Gastroesophageal sphincter (tissue), 4 donors: ENCODE measurements around the gene MMRN2. TPM values are rescaled to one million over a fixed set of nuclear protein-coding genes. Genes with fewer than 3 reads are reported as not detected.

ENCODE experiments used
- ATAC-seq: fragments of 150-250 bp; one replicate; pipeline ENCODE4 v1.9.1; 2016; ENCODE audit warnings: mild to moderate bottlenecking, moderate library complexity
- H3K27ac ChIP-seq, 4 donors: fragments of 200-600 bp; sonication (generic) in 3 of 4; 1 replicate in 3 of 4; 2 replicates in 1 of 4; pipeline ENCODE4 v1.5.1; 2016 to 2019
- H3K27me3 ChIP-seq: fragments of 200-600 bp; sonication (generic); one replicate; pipeline ENCODE4 v1.5.1; 2019
- H3K36me3 ChIP-seq, 2 donors: fragments of 200-600 bp; sonication (generic); one replicate each; pipeline ENCODE4 v1.5.1; 2019; ENCODE audit warnings: control low read depth in 1 of 2
- H3K4me1 ChIP-seq, 3 donors: fragments of 200-600 bp; sonication (generic); 1 replicate in 2 of 3; 2 replicates in 1 of 3; pipeline ENCODE4 v1.5.1; 2016 to 2019; ENCODE audit warnings: control low read depth in 2 of 3
- H3K4me3 ChIP-seq, 2 donors: fragments of 200-600 bp; sonication (generic); one replicate each; pipeline ENCODE4 v1.5.1; 2019; ENCODE audit warnings: mild to moderate bottlenecking in 1 of 2, moderate library complexity in 1 of 2
- H3K9me3 ChIP-seq, 3 donors: fragments of 200-600 bp; sonication (generic); one replicate each; pipeline ENCODE4 v1.5.1; 2017 to 2019; ENCODE audit warnings: control low read depth in 2 of 3
- EP300 ChIP-seq: sonication (generic); formaldehyde crosslinking; IDR thresholded peaks from one replicate; pipeline ENCODE4 v1.6.1; 2017; ENCODE audit warnings: antibody characterized with exemption, mild to moderate bottlenecking
- POLR2A ChIP-seq, 2 donors: fragments of 450-650 bp; IDR thresholded peaks; one replicate each; pipeline ENCODE4 v1.6.1; 2017; ENCODE audit warnings: antibody characterized with exemption in 2 of 2, mild to moderate bottlenecking in 2 of 2, moderate library complexity in 1 of 2
- POLR2AphosphoS5 ChIP-seq: sonication (generic); formaldehyde crosslinking; IDR thresholded peaks from one replicate; pipeline ENCODE4 v1.6.1; 2017; ENCODE audit warnings: antibody characterized with exemption
- WGBS, 2 donors: methylation state at CpG; one replicate each; pipeline ENCODE4 v1.1.5; 2018; ENCODE audit warnings: low coverage in 1 of 2; 5-methylcytosine and 5-hydroxymethylcytosine counted together
- small RNA-seq, 4 donors: library from RNA; depleted of rRNA; stranded (forward); fragments of <200 nt; gene quantifications; one replicate each; pipeline ENCODE3, GENCODE V24; 2016
- total RNA-seq, 4 donors: library from RNA; depleted of rRNA; stranded (reverse); fragments of >200 nt; gene quantifications; one replicate each; pipeline ENCODE4 v1.1.0, GENCODE V29; 2016
- TF ChIP-seq, protein P1 (sequence below), 4 experiments: fragments of 200-600 bp in 2 of 4; fragments of 450-650 bp in 2 of 4; sonication (generic) in 1 of 4; IDR thresholded peaks; one replicate each; pipeline ENCODE4 v1.5.1; 2017 to 2019; ENCODE audit warnings: antibody characterized with exemption in 4 of 4, mild to moderate bottlenecking in 2 of 4, moderate library complexity in 2 of 4

Gene MMRN2
- total RNA-seq, 4 donors from 2014 or later, result 18.5 to 77.7 (median 42.2) TPM

DNA sequence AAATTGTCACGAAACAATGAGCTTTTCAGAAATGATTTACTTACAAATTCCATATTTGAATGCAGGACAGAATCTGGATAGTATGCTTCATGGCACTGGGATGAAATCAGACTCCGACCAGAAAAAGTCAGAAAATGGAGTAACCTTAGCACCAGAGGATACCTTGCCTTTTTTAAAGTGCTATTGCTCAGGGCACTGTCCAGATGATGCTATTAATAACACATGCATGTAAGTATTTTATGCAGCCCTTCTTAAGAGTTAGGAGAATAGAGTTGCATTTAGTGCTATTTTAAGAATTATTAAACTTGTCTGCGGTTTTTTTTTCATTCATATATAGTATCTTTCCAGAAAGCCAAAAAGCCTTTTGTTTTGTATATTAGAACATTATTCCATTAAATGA lies 67.4 kb downstream of the MMRN2 start:
- Histone ChIP-seq H3K27me3 (no peaks in the 10 kb centered on the region), H3K36me3 (peaks cover 0 to 25% of the 10 kb centered on the region in 2 donors), H3K9me3 (no peaks in the 10 kb centered on the region), H3K4me3 (no peak overlapping the region), H3K4me1 (peaks cover 3 to 24% (median 6%) of the 10 kb centered on the region in 3 donors), H3K27ac (peak overlapping the region in 1 of 4 donors; percentile 27)
- TF ChIP-seq EP300, result no peak
- TF ChIP-seq, protein P1, sequence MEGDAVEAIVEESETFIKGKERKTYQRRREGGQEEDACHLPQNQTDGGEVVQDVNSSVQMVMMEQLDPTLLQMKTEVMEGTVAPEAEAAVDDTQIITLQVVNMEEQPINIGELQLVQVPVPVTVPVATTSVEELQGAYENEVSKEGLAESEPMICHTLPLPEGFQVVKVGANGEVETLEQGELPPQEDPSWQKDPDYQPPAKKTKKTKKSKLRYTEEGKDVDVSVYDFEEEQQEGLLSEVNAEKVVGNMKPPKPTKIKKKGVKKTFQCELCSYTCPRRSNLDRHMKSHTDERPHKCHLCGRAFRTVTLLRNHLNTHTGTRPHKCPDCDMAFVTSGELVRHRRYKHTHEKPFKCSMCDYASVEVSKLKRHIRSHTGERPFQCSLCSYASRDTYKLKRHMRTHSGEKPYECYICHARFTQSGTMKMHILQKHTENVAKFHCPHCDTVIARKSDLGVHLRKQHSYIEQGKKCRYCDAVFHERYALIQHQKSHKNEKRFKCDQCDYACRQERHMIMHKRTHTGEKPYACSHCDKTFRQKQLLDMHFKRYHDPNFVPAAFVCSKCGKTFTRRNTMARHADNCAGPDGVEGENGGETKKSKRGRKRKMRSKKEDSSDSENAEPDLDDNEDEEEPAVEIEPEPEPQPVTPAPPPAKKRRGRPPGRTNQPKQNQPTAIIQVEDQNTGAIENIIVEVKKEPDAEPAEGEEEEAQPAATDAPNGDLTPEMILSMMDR (IDR thresholded peaks at IDR 0.05), result no peak
- TF ChIP-seq POLR2A (IDR thresholded peaks at IDR 0.05), result no peak
- TF ChIP-seq POLR2AphosphoS5, result no peak
- WGBS, 2 donors, result 24 to 35% methylated on average over 3 of the region's 3 CpGs
- no peak for ATAC-seq

DNA sequence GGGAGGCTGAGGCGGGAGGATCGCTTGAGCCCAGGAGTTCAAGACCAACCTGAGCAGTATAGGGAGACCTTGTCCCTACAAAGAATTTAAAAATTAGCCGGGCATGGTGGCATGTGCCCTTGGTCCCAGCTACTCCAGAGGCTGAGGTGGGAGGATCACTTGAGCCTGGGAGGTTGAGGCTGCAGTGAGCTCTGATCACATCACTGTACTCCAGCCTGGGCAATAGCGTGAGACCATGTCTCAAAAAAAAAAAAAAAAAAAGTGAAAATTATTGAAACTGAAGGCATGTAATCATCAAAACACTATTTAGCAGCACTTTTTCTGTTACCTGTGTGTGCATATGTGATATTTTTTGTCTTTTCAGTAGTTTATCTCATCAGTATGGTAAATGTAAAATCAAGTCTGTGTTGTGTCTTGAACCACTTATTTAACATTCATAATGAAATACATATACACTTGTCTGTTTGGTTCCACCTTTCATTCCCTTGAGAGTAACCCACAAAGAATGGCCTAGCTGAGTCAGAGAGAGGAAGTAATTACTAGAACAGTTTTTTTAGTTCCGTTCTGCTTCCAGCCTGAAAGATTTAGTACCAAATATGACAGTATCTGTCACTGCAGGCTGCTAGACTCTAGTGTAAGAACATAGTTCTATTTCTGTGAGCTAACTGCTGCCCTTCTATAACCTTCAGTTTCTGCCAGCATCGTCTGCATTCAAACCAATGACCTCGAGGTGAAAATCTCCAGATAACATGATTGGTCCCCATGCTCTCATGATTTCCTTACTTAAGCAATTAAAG lies 68.6 kb downstream of the MMRN2 start:
- no peak overlapping the region for H3K4me3 ChIP-seq
- WGBS, 2 donors, result 22 to 54% methylated on average over 4 to 7 of the region's 7 CpGs
- no peaks in the 10 kb centered on the region for H3K27me3 ChIP-seq
- TF ChIP-seq POLR2A (IDR thresholded peaks at IDR 0.05), result no peak
- TF ChIP-seq POLR2AphosphoS5, result peak; percentile 42
- peak overlapping the region; percentile 27 to 50 (median 47) for H3K27ac ChIP-seq
- ATAC-seq, result peak; percentile 43
- peaks cover 3 to 24% (median 6%) of the 10 kb centered on the region in 3 donors for H3K4me1 ChIP-seq
- peaks cover 0 to 21% of the 10 kb centered on the region in 2 donors for H3K36me3 ChIP-seq
- no peaks in the 10 kb centered on the region for H3K9me3 ChIP-seq

Small RNAs within 50 kb of the gene (small RNA-seq; reads per million reads assigned to genes)
- 0 reads per million in 4 donors for gene BMS1P3
- 0 reads per million in 4 donors for gene RNU1-19P

Other genes with a start within 250 kb of the MMRN2 start
- 100 to 1,000 TPM in 3 of 4 donors, 10 to 100 TPM in 1; 91.5 to 121 (median 117) TPM for gene BMPR1A, start 201.0 kb downstream of the MMRN2 start, total RNA-seq
- 100 to 1,000 TPM in 1 of 4 donors, 10 to 100 TPM in 3; 12.8 to 102 (median 33.7) TPM for gene SNCG, start 984 bp upstream of the MMRN2 start, total RNA-seq
- gene ADIRF, start 10.9 kb upstream of the MMRN2 start, total RNA-seq, result 100 to 1,000 TPM in 2 of 4 donors, 10 to 100 TPM in 2; 36.5 to 408 (median 149) TPM
- gene FAM25A, start 62.7 kb upstream of the MMRN2 start, total RNA-seq, result not detected
- 100 to 1,000 TPM; 155 to 214 (median 155) TPM for gene GLUD1, start 137.2 kb upstream of the MMRN2 start, total RNA-seq
- 10 to 100 TPM; 21.2 to 31.0 (median 26.6) TPM for gene SHLD2, start 137.6 kb upstream of the MMRN2 start, total RNA-seq